AML-193 (cell line): ENCODE measurements around the gene CHD9NB.
A peak's percentile ranks its signal among the peaks of the same experiment; 100 is the strongest.
"Not testable (repeated sequence)": the region's sequence is repeated elsewhere in the genome, so short reads cannot be mapped to it uniquely, and the experiment has no call there.

ENCODE experiments used
- DNase-seq, 2 experiments: peaks; one replicate each; lab custom pipeline; 2025; lab: John Stamatoyannopoulos, UW

CHD9NB gene

DNA sequence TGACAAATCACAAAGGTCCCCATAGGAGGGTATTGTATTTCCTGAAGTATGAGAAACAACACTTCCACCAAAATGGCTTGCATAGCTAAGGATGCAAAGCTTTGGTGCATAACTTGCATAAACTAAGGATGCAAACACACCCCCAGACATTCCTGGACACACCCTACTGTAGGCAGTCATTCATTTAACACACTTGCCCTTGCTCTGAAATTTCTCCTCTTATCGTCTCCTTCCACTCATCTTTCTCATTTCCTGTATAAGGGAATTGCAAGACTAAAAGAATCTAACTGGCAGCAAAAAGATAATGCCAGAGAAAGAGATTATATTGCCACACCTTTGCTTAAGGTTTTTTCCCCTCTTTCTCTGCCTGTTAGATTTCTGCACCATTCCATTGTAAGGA lies 30.4 kb upstream of the CHD9NB start:
- DNase-seq, result no peak

DNA sequence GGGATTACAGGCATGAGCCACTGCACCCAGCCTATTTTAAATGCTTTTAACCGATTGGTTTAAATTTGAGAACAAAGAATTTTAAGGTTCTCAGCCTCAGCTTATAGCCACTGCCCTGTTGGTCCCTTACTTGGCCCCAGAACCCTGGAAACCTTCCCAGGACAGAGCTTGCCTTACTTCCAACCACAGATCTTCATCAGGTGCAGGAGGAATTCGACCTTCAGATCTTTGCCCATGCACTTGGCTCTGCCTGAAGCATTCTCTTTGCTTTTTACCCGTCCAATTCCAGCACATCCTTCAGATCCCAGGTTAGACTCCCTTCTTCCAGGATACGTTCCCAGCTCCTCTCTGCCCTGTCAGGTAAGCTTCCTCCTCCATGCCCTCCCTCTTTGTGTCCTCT lies 29.8 kb upstream of the CHD9NB start:
- DNase-seq, result no peak

DNA sequence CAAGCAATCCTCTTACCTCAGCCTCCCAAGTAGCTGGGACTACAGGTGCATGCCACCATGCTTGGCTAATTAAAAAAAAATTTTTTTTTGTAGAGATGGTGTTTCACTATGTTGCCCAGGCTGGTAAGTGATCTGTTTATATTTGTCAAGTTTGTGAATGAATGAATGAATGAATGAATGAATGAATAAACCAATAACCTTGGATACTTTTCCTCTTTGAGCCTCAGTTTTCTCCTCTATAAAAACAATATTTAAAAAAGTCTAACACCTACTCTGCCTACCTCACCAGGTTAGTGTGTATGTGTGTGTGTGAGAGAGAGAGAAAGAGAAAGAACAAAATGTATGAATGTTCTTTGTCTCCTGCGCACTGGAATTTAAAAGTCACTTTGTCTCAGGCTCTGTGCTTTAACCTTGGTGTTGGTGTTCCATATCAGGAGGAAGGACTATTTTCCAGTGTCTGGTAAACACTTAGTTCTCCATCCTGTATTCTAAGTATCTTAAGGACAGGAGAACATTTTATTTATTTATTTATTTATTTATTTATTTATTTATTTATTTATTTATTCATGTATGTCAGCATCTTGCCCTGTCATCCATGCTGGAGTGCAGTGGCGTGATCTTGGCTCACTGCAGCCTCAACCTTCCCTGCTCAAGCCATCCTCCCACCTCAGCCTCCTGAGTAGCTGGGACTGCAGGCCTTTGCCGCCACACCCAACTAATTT lies 29.1 kb upstream of the CHD9NB start:
- no peak for DNase-seq

- no peak for DNase-seq
Observed at GRCh38 chr16:53081032-53081424, 28.3 kb upstream of the CHD9NB start.

- DNase-seq, result no peak
Observed at GRCh38 chr16:53080345-53081031, 27.8 kb upstream of the CHD9NB start.

DNA sequence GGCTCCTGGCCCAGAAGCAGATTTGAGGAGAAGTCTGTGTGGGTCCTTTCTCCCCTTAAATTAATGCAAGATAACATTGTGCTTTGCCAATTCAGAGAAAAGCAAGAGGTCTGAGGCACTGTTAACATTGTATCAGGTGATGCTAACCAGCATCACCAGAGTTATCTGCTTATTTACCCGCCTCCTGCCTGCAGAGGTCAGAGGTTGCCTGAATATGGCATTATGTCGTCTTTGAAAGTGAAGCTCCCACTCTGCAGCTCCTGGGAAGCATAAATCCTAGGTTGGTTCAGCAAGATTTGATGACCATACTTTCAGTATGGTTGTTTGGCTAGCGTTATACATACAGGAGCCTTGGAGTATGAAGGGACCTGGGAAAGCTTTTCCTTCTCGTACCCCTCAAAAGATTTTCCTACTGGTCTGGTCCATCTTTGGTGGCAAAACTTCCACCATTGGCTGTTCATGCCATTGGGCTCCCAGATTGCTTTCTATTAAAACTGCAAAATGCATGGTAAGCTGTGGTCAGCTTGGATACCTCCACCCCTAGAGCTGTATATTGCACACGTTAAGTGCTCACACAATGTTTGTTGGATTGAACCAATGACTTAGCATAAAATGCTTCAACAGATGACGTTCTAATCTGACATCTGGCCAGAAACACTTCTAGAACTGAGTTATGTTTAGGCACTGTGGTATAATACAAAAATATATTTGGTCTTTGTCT lies 26.2 kb upstream of the CHD9NB start:
- no peak for DNase-seq

GRCh38 chr16:53078247-53078646 lies 25.6 kb upstream of the CHD9NB start:
- no peak for DNase-seq

DNA sequence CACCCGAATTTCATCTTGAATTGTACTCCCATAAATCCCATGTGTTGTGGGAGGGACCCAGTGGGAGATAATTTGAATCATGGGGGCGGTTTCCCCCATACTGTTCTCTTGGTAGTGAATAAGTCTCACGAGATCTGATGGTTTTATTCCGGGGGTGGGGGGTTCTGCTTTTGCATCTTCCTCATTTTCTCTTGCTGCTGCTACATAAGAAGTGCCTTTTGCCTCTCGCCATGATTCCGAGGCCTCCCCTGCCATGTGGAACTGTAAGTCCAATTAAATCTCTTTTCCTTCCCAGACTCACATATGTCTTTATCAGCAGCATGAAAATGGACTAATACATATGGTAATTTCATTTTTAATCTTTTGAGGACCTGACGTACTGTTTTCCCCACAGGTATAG lies 22.8 kb upstream of the CHD9NB start:
- DNase-seq, result not testable (repeated sequence)

DNA sequence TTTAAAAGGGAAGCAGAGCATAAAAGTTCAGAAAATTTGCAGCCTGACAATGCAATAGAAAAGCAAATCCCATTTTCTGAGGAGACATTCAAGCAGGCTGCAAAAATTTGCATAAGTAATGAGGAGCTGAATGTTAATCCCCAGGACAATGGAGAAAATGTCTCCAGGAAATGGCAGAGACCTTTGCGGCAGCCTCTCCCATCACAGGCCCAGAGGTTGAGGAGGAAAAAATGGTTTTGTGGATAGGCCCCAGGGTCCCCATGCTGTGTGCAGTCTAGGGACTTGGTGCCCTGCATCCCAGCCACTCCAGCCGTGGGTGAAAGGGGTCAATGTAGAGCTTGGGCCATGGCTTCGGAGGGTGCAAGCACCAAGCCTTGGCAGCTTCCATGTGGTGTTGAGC lies 21.6 kb upstream of the CHD9NB start:
- not testable (repeated sequence) for DNase-seq

DNA sequence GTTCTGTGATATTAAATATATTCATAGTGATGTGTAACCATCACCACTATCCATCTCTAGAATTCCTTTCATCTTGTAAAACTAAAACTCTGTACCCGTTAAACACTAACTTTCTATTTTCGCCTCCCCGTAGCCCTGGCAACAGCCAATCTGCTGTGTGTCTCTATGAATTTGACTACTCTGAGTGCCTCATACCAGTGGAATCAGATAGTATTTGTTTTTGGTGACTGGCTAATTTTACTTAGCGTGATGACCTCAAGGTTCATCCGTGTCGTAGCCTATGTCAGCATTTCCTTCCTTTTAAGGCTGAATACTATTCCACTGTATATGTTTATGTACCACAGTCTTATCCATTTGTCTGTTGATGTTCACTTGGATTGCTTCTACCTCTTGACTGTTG lies 20.3 kb upstream of the CHD9NB start:
- DNase-seq, result no peak

DNA sequence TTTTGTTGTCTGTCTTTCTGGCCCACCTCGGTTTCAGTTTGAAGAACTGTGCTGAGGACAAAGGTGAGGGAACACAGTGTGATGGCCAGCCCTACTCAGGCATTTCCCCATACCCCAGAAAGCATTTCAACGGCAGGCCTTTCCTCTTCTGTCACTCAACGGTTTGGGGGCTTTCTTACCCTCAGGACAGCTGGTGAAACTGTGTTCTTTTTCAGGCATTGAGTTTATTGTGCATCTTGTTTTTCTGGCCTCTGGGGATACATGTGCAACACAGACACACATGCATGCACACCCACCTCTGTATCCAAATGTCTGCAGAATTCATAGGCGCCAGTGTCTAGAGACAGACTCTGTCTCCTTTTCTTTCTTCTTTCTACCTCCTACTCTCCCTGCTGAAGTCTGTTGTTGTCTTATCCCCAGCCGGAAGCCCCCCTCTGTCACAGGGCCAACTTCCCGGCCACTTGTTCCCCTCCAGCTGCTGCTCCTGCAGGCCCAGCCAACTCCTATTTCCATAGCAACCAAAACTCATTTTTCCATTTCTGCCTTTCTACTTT lies 19.1 kb upstream of the CHD9NB start:
- no peak for DNase-seq

DNA sequence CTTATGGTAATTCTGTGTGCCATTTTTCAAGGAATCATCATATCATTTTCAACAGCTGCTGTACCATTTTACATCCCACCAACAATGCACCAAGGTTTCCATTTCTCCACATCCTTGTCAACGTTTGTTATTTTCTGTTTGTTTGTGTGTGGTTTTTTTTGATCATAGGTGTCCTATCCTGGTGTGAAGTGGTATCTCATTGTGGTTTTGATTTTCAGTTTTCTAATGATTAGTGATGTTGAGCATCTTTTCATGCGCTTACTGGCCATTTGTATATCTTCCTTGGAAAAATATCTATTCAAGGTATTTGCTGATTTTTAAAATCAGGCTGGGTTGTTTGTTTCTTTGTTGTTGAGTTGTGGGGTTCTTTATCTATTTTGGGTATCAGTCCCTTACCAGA lies 17.1 kb upstream of the CHD9NB start:
- no peak for DNase-seq

GRCh38 chr16:53068423-53068833 lies 15.7 kb upstream of the CHD9NB start:
- DNase-seq, result no peak

- no peak for DNase-seq
Observed at GRCh38 chr16:53067675-53068074, 15.0 kb upstream of the CHD9NB start.

- DNase-seq, result no peak
Observed at GRCh38 chr16:53065461-53066061, 12.9 kb upstream of the CHD9NB start.

DNA sequence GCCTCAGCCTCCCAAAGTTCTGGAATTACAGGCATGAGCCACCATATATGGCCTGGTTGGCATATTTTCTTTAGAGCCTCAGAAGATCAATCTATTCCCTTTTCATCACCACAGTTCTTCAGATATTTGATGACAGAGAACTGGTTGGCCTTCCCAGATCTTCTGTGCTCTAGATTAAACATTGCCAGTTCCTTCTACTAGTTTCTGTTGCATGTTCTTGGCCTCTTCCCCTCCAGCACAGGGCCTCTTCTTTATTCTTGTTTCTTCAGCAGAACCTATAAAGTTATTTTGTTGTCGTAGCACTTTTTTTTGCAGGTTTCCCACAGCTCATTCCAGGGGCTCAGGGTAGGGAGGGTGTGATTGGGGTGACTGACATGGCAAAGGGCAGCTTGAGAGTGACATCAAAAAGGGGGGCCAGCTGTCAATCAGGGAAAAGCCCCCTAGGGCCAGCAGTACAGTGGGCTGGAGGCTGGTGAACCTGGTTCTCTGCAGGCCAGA lies 11.4 kb upstream of the CHD9NB start:
- no peak for DNase-seq

DNA sequence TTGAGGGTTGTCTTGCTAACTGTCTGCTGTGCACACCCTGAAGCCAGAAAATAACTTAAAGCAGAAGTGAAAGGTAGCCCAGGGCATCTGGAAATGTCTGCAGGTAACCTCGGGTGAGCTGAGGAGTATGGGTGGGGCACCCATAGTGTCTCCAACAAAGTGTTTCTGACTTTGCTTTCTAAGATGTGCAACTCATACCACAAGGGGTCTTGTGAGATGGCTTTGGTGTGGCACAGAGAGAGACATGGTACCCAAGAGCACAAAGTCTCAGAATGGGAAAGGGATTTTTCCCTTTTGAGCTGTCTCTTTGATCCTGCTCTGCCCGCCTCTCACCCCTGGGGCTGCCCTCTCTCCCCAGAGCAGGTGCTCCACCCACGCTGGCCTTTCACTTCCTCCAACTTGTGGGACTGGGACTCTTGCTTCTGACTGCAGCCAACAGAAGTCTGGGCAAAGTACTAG lies 9.0 kb upstream of the CHD9NB start:
- DNase-seq, result peak; percentile 5 to 6

- DNase-seq, result no peak
Observed at GRCh38 chr16:53061256-53061655, 8.6 kb upstream of the CHD9NB start.

- no peak for DNase-seq
Observed at GRCh38 chr16:53059672-53060071, 7.0 kb upstream of the CHD9NB start.

GRCh38 chr16:53058882-53059281 lies 6.2 kb upstream of the CHD9NB start:
- no peak for DNase-seq

- no peak for DNase-seq
Observed at GRCh38 chr16:53058441-53058840, 5.7 kb upstream of the CHD9NB start.

GRCh38 chr16:53057658-53058057 lies 5.0 kb upstream of the CHD9NB start:
- DNase-seq, result no peak
